Fibroblast of lung (primary cell): ENCODE data around the gene PCDHA7.

Experiments used
- CTCF ChIP-seq, 2 donors: IDR thresholded peaks in 1 of 2; conservative IDR thresholded peaks in 1 of 2; 1 replicate in 1 of 2; 2 replicates in 1 of 2; pipeline ENCODE4 v1.5.1; 2011 to 2012; ENCODE audit warnings: low read length in 2 of 2, control low read depth in 1 of 2, inconsistent platforms in 1 of 2, low read depth in 1 of 2, mild to moderate bottlenecking in 1 of 2
- EZH2 ChIP-seq: IDR thresholded peaks from 2 replicates; pipeline ENCODE4 v1.5.1; 2012; ENCODE audit warnings: low read length, control low read depth, mild to moderate bottlenecking; ENCODE audit errors: missing control alignments

GRCh38 chr5:140791089-140791488, 43.0 kb upstream of the PCDHA7 start:
- TF ChIP-seq CTCF (conservative IDR thresholded peaks at IDR 0.05 in 1 of 2, IDR thresholded peaks at IDR 0.05 in 1 of 2; ENCODE audit: low read depth in 1 of 2, low read length in 2 of 2) (no peak), EZH2 (no peak)
